ENCODE data around the gene PLEKHA5. TPM values are rescaled to one million over a fixed set of nuclear protein-coding genes. Genes with fewer than 3 reads are reported as not detected.

Gene PLEKHA5
- total and polyA plus RNA-seq, 2 experiments from 2014 or later = 82.8 to 112 TPM

GRCh38 chr12:19211802-19212201 lies 82.3 kb downstream of the PLEKHA5 start (continued):
- TF ChIP-seq CREB1 (CRISPR knock-in tag; IDR thresholded peaks at IDR 0.05; ENCODE audit: low read depth) (no peak), STAT1 (IDR thresholded peaks at IDR 0.05; ENCODE audit: unreplicated experiment) (no peak), ZNF331 (CRISPR knock-in tag; IDR thresholded peaks at IDR 0.05; ENCODE audit: low read depth) (no peak), ZNF114 (CRISPR knock-in tag; IDR thresholded peaks at IDR 0.05) (no peak), NANOG (IDR thresholded peaks at IDR 0.05; ENCODE audit: borderline replicate concordance) (no peak)

- no peak for ATAC-seq
- Mint-ChIP-seq H3K36me3 (ENCODE audit: low read depth) (peaks cover 28% of the 10 kb centered on the region), H3K9me3 (no peaks in the 10 kb centered on the region; the same call in 2 of the 3 replicates), H3K27ac (no peak overlapping the region; the same call in 1 of the 2 replicates), H3K4me1 (peaks cover 10% of the 10 kb centered on the region), H3K4me3 (no peak overlapping the region), H3K27me3 (ENCODE audit: insufficient read depth, low read depth, poor library complexity) (no peaks in the 10 kb centered on the region)
- TF ChIP-seq ZNF462 (CRISPR knock-in tag; IDR thresholded peaks at IDR 0.05) (no peak), EZH2 (IDR thresholded peaks at IDR 0.05; ENCODE audit: low read depth, unreplicated experiment) (no peak), ETS1 (IDR thresholded peaks at IDR 0.05) (no peak), JUNB (IDR thresholded peaks at IDR 0.05; ENCODE audit: unreplicated experiment) (no peak), ZNF114 (CRISPR knock-in tag; IDR thresholded peaks at IDR 0.05) (no peak), NANOG (IDR thresholded peaks at IDR 0.05; ENCODE audit: borderline replicate concordance) (no peak), EZH2phosphoT487 (IDR thresholded peaks at IDR 0.05; ENCODE audit: unreplicated experiment) (no peak), CREB1 (CRISPR knock-in tag; IDR thresholded peaks at IDR 0.05; ENCODE audit: low read depth) (no peak), STAT1 (IDR thresholded peaks at IDR 0.05; ENCODE audit: unreplicated experiment) (no peak), REST (IDR thresholded peaks at IDR 0.05; ENCODE audit: unreplicated experiment) (no peak), POLR2AphosphoS5 (IDR thresholded peaks at IDR 0.05; ENCODE audit: low read depth) (no peak), ZNF331 (CRISPR knock-in tag; IDR thresholded peaks at IDR 0.05; ENCODE audit: low read depth) (no peak), CTCF (conservative IDR thresholded peaks at IDR 0.05; ENCODE audit: low read depth in 2 of 2) (no peak)
- Histone ChIP-seq H3K27me3 (ENCODE audit: insufficient read depth) (no peaks in the 10 kb centered on the region), H3K4me3 (no peak overlapping the region), H2AFZ (no peak overlapping the region), H4K20me1 (replicated peaks; ENCODE audit: insufficient read depth) (peaks cover 11% of the 10 kb centered on the region; the same call in 1 of the 2 replicates), H3K36me3 (ENCODE audit: insufficient read depth) (no peaks in the 10 kb centered on the region; the same call in 1 of the 2 replicates), H3K4me2 (no peak overlapping the region), H3K27ac (ENCODE audit: low read depth) (no peak overlapping the region; the same call in 1 of the 2 replicates), H3K79me2 (replicated peaks; ENCODE audit: insufficient read depth) (peaks cover 98% of the 10 kb centered on the region), H3K9me2 (ENCODE audit: insufficient read depth) (no peaks in the 10 kb centered on the region), H3K4me1 (ENCODE audit: insufficient read depth) (peaks cover 32% of the 10 kb centered on the region), H3F3A (replicated peaks; ENCODE audit: low read depth) (no peaks in the 10 kb centered on the region)
- no peak for DNase-seq (ENCODE audit: low spot score)
These were observed 82.7 kb downstream of the PLEKHA5 start for GRCh38 chr12:19212245-19212644.

Measured in GM23338 (cell line).